ENCODE data around the gene TLCD2. TPM values are rescaled to one million over a fixed set of nuclear protein-coding genes. Genes with fewer than 3 reads are reported as not detected.

Gene TLCD2
- total and polyA plus RNA-seq, 9 of the 15 experiments (the other 6 are each of a cell fraction or from before 2014, with no cell fraction given) = 0.10 to 0.89 (median 0.58) TPM

- TF ChIP-seq ZNF253 (CRISPR knock-in tag; conservative IDR thresholded peaks at IDR 0.05) (no peak), KAT2B (IDR thresholded peaks at IDR 0.05; ENCODE audit: low read depth, low read length) (no peak), SUPT5H (IDR thresholded peaks at IDR 0.05) (0 out of 2 replicates have a peak, but pooled peaks have one; percentile 60), ZKSCAN8 (CRISPR knock-in tag; IDR thresholded peaks at IDR 0.05) (no peak), JUN (IDR thresholded peaks at IDR 0.05; ENCODE audit: borderline replicate concordance, low read depth, low read length) (peak; percentile 16; the same call in 1 of the 2 replicates), JUN (CRISPR knock-in tag; IDR thresholded peaks at IDR 0.05; ENCODE audit: borderline replicate concordance) (no peak), GATAD2A (IDR thresholded peaks at IDR 0.05) (no peak), TOE1 (IDR thresholded peaks at IDR 0.05; ENCODE audit: borderline replicate concordance) (peak; percentile 92), TOE1 (CRISPR knock-in tag; IDR thresholded peaks at IDR 0.05; ENCODE audit: borderline replicate concordance, low read depth) (no peak), ATF7 (IDR thresholded peaks at IDR 0.05) (peak; percentile 39; the same call in 1 of the 2 replicates), THRA (IDR thresholded peaks at IDR 0.05) (no peak), POLR2A (conservative IDR thresholded peaks at IDR 0.05) (peak; percentile 57), TEAD2 (tag; IDR thresholded peaks at IDR 0.05) (no peak), EP400 (IDR thresholded peaks at IDR 0.05) (peak; percentile 85), JUND (IDR thresholded peaks at IDR 0.05; ENCODE audit: borderline replicate concordance, low read depth, low read length) (peak; percentile 63), JUND (tag; IDR thresholded peaks at IDR 0.05; ENCODE audit: borderline replicate concordance, low read depth, low read length) (no peak; the same call in 2 of the 3 replicates), ZSCAN32 (CRISPR knock-in tag; IDR thresholded peaks at IDR 0.05) (no peak), GTF2E2 (tag; IDR thresholded peaks at IDR 0.05) (peak; percentile 50; the same call in 1 of the 2 replicates), CREB1 (IDR thresholded peaks at IDR 0.05) (no peak), CREB1 (CRISPR knock-in tag; IDR thresholded peaks at IDR 0.05) (peak; percentile 77), FOSL1 (tag; conservative IDR thresholded peaks at IDR 0.05) (peak; percentile 77), FOS (IDR thresholded peaks at IDR 0.05; ENCODE audit: extremely low read depth, insufficient read length) (peak; percentile 83), ID3 (CRISPR knock-in tag; IDR thresholded peaks at IDR 0.05) (no peak), ID3 (tag; IDR thresholded peaks at IDR 0.05) (no peak; the same call in 1 of the 2 replicates), SAP30 (IDR thresholded peaks at IDR 0.05; ENCODE audit: borderline replicate concordance, insufficient read depth, low read depth, low read length, poor library complexity, severe bottlenecking) (peak; percentile 64), ZBTB2 (IDR thresholded peaks at IDR 0.05) (no peak), ZNF232 (CRISPR knock-in tag; IDR thresholded peaks at IDR 0.05) (no peak), NEUROD1 (IDR thresholded peaks at IDR 0.05; ENCODE audit: borderline replicate concordance, low read depth, low read length, partially characterized antibody) (peak; percentile 80)
These were observed 6.9 kb upstream of the TLCD2 start (continued) for GRCh38 chr17:1716912-1717695.
